HG03439 (cell line): ENCODE data around the gene SEC16B.
A peak's percentile ranks its signal among the peaks of the same experiment; 100 is the strongest.

Experiments
- ATAC-seq: cut with Tn5 transposase; IDR thresholded peaks from one replicate; pipeline ENCODE4 v1.9.1; 2021; ENCODE audit warnings: mild to moderate bottlenecking, moderate library complexity; ENCODE audit not compliant: unreplicated experiment

Gene SEC16B

DNA sequence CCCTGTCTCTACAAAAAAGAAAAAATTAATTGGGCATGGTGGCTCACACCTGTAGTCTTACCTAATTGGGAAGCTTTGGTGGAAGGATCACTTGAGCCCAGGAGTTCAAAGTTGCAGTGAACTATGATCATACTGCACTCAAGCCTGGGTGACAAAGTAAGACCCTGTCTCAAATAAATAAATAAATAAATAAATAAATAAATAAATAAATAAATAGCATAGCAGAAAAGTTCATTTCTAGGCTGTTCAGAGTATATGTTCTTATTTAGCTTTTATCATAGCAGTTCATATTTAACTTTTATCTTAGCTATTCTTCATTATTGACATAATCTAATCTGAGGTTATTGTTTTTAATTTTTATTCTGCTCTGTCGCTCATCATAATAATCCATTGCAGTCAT is 8.7 kb upstream of the SEC16B start:
- no peak for ATAC-seq

DNA sequence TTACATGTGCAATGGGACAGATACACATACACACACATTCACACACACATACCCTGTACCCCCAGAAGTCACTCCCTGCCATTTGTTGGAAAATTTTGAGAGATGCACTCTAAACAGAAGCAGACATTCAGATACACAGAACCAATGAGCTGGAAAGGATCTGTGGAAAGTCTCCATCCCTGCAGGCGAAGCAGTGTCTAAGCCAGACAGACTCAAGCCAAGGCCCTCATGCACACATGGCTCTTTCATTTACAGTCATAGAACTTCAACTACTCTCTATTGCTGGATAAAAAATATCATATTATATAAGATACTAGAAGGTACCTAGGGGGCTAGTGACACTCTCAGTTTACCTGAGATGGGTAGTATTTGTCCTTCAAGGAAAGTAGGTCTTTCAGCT is 7.3 kb upstream of the SEC16B start:
- ATAC-seq, result no peak

DNA sequence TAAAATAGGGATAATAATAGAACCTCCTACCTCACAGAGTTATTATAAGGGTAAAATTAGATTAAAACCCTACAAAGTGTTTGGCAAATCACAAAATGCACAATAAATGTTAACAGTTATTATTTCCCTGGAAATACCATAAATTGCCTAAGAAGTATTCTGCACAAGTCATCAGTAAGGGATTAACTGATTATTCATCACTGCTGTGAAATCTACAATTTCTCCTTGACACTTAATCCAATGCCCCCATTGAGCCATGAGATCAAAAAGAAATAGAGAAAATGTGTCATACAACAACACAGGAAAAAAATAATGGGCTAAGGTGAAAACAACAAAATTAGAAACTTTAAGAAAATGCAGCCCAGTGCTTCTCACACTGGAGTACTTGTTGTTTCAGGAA is 6.7 kb upstream of the SEC16B start:
- ATAC-seq, result no peak

DNA sequence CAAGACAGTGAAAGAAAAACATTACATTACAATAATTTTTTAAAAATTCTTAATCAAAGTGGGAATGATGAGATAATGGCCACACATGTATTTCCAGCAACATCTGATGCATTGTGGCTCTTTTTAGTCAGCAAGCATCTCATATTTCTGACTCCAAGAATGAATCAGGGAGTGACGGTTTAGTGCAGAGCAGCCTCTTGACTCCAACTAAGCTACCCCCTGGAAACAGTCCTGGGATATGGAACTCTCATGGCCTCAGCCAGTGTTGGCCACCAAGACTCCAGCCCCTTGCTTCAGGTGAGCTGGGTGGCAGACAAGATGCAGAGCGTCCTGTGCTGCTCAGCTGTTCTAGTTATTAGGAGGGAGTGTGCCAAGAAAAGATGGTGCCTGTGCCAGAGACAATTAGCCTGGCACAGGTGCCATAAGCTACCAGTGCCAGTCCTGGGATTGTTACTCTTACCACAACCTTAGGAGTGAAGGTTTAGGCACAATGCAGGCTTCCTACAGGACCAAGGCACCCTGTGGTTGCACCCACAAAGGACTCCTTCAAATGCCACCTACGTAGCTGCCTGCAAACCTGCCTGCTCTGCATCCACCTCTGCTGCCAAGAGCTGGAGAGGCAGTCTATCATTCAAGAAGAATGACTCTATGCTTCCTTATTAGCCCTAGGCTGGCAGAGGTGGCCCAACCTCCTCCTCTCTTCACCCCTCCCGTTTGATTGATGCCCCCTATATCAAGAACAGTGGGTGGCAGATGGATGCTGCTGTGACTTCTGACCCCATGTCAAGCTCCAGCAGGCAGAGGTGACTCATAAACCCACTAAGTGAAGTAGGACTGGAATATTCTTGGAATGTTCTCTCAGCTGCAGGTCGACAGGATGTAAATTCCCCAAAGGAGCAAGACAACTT is 6.0 kb upstream of the SEC16B start:
- no peak for ATAC-seq

DNA sequence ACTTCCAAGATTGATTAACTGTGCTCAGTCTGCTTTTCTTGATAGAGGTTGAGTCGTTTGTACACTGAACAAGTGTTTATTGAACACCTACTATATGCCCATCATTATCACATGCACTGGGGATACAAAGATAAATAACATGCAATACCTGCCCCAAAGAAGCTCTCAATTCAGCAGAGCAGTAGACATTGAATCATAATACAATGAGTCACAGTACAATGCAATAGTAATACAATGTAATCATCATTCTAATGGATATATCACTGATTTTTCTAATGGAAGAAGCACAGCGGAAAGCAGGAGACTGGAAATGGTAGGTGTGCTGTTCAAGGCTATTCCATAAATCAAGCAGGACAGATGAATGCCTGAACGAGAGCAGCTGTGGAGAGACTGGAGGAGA is 3.7 kb upstream of the SEC16B start:
- no peak for ATAC-seq

DNA sequence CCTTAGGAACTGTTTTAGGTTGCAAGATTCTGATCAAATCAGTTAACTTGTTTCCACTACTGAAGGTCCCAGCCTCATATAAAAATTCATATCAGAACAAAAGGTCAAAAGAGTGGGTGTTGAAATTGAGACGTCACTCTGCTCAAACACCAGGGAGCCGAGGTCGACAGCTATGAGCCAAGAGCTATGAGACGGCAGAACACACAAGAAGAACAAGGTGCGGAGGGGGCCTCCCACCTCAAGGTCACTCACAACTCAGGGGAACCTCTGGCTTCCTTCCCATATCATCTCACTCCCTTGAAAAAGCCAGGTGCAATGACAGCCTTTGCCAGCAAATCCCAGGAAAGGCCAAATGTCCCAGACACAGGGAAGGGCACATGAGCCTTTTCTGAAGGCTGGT is 749 bp downstream of the SEC16B start:
- ATAC-seq, result no peak

DNA sequence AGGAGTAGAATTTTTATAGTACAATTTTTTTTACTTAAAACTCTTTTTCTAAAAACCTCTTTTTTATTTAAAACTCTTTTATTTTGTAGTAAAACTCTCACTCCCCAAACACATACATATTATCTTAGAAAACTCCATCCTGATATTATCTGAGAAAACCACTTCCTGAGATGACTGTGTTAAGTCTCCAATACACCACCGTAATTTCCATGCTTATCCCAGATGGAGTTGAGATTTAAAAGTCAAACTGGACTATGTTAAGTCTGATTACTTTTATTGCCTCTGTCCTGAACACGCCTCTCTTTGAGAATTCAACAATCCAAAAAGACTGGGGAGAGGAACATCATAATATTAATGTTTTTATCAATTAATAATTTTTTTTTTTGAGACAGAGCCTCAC is 3.7 kb downstream of the SEC16B start:
- ATAC-seq, result no peak

DNA sequence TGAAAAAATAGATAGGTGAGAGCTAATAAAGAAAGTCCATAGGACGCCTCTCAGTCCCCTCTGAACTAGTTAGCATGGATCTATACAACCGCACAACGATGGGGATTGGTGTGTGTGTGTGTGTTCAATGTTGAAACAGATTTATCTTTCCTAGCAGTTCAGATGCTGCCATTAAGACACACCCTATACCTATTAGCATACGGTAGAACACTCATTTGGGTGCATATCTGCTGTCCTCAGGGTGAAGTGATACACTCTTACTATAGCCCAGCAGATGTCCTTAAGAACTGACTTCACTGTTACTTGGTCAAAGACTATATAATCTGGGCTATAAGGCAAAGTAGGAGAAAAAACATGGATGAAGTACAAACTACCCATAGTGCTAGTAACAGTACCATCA is 4.6 kb downstream of the SEC16B start:
- no peak for ATAC-seq

DNA sequence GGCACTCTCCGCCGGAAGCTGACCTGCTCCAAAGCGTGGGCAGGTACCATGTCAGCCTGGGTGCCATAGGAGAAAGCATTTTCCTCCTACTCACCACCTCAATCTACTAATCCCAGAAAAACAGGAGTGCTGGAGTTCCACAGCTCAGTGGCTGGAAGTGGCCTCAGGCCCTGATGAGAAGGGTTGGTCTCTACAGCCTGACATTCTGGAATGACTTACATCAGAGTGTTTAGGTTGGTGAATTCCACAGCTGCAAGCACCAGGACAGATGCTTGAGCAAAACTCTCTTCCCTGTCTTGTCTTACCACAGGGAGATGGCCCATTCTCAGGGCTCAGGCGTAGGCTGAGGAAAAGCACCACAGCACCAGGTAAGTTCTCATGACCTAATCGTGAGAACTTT is 5.5 kb downstream of the SEC16B start:
- ATAC-seq, result no peak

DNA sequence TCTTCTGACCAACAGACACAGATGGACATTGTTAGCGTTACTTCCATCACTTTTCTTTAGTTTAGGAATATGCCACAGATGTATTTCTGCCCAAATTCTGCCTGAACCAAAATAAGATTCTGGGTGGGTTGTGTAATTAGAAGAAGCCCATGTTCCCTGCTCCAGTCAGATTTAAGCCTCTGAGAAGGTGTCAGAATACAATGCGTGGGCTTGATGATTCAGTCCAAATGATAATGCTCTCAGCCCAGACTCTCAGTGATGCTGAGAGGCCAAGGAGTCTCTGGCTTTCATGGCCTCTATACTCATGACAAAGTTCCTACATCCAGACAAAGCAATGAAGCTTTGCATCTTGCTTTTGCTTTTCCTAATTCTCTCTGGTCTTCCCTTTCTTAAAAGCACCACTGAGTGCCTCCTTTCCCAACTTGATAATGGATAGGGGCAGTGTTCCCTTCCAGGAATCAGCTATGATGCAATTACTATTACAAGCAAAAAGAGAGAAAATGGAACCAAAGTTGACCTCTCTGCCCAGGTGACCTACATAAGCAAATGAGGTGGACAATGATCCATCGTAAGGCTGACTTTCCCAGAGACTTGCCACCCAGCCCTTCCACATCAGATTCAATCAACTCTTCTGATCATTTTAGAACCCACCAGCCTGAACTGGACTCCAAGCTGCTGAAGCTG is 8.8 kb downstream of the SEC16B start:
- ATAC-seq, result no peak

DNA sequence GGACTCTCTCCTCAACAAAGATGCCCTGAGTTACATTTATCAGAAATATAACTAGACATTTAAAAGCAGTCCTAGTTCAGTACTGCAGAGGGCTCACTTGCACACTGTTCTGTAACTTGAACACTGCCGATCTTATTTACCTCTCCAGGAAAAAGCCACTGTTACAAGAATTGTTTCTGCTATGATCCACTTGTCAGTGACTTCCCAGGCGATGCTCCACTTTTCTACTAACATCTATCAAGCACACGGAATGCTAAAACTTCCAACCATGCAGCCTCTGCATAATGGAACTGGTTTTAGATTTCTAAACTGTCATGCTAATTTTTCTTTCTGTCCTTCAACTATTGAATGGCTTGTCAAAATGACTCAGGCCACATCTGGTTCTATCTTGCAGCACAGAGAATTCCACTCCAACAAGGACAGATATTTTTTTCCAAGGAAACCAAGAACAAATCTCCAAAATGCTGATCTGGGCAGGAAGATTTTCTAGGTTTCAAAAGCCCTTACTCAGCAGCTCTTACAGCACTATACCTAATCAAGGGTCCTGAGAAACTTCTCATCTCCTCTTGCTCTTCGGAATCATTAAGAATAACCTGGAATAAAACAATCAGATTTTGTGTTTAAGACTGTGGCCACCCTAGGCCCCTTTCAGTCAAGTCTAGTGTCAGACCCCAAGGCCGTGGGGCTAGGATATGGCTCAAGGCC is 9.9 kb downstream of the SEC16B start:
- no peak for ATAC-seq

DNA sequence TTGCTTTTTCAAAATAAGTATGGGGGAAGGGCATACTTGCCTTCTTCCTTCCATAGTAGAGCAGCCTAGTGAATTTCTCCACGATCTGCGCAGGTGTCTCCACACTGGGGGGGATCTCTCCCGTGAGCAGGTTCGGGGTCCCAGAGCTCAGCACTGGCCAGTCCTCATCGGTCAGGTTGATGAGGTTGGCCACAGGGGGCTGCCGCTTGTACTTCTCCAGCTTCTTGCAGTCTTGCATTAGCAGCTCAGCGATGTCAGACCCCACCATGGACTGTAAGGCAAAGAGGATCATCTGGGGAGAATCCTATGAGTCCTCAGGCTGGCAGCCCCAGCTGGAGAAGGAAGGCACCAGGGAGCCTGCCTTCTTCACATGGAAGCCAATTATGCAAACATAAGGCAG is 11.8 kb downstream of the SEC16B start:
- no peak for ATAC-seq

DNA sequence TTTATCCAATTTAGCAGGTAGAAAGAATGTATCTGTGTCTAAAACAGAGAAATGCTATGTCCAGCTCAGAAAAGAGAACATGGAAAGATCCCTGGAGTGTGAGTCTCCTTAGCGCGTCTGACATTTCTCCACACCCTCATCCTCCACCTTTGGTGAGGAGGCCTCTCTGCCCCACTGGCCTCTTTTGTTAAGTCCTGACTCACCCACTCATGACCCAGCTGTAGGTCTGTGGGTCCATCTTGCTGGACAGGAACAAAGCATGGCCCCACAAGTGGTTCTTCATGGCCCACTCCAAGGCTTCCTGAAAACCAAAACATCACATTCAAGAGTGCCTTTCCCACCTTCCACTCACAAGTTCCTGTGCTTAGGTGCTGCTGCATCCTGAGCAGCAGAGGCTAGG is 15.8 kb downstream of the SEC16B start:
- ATAC-seq, result no peak

DNA sequence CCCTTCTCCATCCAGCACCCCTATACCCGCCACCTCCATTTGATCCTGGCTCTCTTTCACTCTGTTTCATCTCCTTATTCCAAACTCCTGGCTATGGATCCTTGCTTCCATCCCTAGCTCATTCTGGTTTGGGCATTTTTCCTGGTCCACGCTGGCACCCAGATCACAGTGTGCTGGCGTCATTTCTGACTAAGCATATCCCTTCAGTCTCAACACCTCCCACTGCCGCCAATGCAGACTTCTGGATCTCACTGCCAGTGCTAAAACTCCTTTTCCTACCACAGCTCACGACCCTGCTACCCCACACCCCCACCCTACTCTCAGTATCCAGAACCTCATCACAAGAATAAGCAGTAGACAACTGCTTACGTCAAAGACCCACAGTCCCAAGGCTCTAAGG is 16.3 kb downstream of the SEC16B start:
- ATAC-seq, result no peak

DNA sequence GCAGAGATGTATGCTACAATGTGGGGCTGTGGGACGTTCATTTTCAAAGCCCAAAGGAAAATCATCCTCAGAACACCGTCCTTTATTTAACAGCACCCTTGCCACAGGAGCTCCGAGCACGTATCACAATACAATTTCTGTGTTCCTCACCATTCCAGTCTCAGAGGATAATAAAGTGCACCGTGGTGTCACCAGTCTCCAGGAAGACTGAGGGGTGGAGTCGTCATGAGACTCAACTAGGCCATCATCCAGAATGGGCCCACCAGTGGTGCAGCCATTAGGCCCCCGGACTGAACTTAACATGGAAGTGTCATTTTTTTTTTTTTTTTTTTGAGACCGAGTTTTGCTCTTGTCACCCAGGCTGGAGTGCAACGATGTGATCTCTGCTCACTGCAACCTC is 17.2 kb downstream of the SEC16B start:
- ATAC-seq, result no peak

DNA sequence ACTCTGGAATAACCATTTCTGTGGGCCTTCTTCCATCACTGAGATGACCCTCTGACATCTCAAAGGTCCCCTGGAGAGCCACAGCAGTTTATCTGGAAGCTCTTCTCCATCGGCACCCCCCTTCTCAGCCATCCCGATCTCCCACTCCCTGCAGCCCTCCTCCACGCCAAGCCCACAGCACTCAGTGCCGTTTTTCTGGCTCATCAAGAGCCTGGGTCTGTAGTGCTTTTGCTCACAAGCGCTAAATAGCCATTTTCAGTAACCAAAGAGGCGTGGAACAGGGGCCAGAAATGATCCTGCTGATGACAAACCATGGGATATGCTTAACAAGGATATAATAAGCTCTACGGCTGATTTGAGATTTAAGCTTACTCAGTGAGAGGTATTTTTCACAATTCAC is 17.6 kb downstream of the SEC16B start:
- no peak for ATAC-seq

DNA sequence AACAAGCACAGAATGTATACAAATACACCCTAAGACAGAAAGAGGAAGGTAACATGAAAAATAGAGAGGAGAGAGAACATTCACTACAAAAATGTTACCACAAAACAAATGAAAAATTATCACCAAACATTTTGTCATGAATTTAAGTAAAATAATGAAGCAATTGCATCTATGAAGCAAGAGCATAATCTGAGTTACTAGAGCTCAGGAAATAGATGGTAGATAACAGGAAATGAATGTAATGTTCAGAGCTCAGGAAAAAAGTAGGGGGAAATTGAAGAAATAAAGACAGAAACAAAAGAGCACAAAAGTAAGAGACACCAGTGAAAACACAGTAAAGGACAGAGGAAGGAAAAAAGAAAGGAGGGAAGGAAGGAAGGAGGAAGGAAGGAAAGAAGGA is 19.4 kb downstream of the SEC16B start:
- ATAC-seq, result no peak

DNA sequence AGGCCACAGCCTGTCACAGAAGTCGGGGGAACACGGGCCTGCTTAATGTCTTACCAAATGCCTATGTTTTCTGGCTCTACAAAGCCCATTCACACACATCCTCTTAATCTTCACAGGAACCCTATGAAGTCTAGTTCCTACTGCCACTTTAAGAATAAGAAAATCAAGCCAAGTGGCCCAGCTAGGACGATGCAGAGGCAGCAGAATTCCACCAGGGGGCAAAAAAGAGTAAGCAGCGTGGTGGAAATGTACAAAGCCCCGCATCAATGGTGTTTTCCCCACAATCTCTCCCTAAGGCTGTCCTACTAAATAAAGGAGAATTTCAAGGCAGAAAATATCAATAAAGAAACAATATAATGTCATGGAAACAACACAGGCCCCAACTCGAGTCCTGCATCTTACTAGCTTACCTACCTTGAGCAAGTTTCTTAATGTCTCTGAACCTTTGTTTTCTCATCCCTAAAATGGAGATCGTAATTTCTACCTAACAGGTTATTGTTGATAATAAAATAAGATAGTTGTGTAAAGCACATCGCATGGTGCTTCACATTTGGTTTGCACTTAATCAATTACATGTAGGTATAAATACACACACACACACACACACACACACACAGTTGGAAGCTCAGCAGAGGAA is 21.4 kb downstream of the SEC16B start:
- ATAC-seq, result peak; percentile 74

DNA sequence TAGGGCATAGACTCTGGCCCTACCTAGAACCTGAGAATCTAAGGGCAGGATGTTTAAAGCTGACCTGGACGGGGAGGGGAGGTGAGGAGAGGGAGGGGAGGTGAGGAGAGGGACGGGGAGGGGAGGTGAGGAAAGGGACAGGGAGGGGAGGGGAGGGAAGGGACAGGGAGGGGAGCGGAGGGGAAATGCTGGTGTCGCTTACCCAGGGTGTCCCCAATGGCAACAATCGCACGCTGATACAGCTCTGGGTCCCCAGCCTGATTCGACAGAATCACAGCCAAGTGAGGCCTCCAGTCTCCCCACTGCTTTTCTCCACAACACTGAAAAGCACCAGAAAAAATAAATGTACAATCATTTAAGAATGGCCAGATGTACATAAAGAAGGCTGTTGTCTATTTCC is 22.2 kb downstream of the SEC16B start:
- no peak for ATAC-seq

DNA sequence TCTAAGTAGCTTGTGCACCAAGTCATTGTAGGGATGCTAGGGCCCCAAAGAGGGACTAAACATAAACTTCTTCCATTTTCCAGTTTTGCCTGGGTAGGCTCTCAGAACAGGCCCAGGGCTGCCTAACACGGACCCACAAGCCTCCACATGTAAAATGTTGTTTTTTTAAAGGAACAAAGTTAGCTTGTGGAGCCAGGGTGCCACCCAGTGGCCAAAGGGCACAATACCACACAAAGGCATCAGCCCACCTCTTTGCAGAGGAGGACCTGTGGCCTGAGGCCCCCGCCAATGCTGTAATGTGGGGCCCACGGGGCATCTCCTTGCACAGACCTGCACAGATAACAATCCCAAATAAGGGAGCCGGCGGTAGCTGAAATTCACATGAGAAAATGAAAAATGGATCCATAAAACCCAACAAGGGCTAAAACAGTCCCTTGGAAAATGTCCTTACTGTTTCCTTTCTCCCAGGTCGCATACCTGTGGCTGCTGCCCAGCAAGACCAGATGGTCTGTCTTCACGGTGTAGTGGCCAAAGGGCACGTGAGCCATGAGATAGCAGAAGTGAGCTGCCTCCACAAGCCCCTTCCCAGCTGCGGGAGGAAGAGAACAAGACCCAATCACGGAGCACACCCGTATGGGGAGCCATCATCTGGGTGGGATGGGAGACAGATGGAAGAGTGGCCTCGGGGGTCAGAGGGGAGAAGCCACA is 23.8 kb downstream of the SEC16B start:
- peak; percentile 60 for ATAC-seq
